GM19023 (cell line): ENCODE data around the gene TMEM108.

Experiments used
- ATAC-seq: cut with Tn5 transposase; IDR thresholded peaks from one replicate; pipeline ENCODE4 v1.9.1; 2021; ENCODE audit warnings: mild to moderate bottlenecking, moderate library complexity; ENCODE audit not compliant: unreplicated experiment

The TMEM108 gene

GRCh38 chr3:133445108-133445507 lies 406.9 kb downstream of the TMEM108 start:
- ATAC-seq = no peak
